ENCODE measurements around the gene OLA1.

The OLA1 gene

DNA sequence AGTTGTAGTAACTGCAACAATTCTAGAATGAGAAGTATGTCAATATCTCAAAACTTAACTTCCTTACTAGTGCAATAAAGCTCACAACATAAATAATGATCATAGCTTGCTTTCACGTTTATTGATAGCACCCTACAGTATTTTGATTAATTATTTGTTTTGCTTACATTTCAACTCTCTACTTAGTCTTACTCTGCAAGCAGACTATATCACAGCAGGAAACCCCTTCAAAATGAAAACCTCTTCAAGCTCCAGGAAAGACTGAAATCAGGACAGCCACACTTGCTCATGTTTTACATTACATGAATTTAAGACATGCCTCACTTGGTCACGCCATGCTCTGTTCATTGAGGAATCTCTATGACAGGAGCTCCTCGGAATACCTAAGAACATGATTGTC, 3.3 kb downstream of the OLA1 start:
- peaks cover 35% of the 10 kb centered on the region for H3K36me3 Mint-ChIP-seq

DNA sequence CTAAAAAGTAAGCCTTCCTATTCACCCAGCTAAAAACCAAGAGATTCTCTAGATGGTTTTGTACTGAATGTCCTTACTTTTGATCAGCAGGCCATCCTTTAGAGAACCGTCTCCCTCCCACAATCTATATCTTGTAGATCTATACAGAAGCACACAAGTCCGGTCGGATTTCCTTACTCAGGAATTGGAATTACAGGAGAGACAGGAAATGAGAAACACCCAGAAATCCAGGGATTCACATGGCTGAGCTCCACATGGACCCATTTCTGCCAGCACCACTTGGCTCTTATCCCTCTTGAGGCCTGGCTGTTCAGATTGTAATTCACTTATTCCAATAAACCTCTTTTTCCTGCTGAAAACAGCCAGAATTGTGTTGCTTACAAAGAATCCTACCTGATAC, 4.5 kb downstream of the OLA1 start:
- Mint-ChIP-seq H3K36me3 (peaks cover 36% of the 10 kb centered on the region), H3K4me3 (no peak overlapping the region), H3K9me3 (no peaks in the 10 kb centered on the region), H3K27ac (no peak overlapping the region), H3K27me3 (no peaks in the 10 kb centered on the region), H3K4me1 (peaks cover 28% of the 10 kb centered on the region)
- DNase-seq = no peak
- CTCF ChIA-PET = no interaction called here

More for the DNA sequence above, 3.3 kb downstream of the OLA1 start:
- H3K9me3 Mint-ChIP-seq = no peaks in the 10 kb centered on the region
- no peak overlapping the region for H3K27ac Mint-ChIP-seq
- DNase-seq = no peak
- no peak overlapping the region for H3K4me3 Mint-ChIP-seq
- CTCF ChIA-PET = no interaction called here
- H3K4me1 Mint-ChIP-seq = peaks cover 33% of the 10 kb centered on the region
- H3K27me3 Mint-ChIP-seq = no peaks in the 10 kb centered on the region

DNA sequence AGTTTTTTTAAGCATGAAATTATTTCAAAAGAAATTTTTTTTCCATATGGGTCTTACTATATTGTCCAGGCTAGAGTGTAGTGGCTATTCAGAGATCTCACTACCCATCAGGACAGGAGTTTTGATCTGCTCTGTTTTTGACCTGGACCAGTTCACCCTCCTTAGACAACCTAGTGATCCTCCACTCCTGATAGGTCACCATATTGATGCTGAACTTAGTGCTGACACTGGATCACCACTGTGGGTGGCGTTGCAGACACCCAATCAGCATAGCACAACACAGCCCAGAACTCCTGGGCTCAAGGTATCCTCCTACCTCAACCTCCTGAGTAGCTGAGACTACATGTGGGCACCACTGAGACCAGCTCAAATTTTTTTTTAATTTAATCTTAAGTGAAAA, 8.2 kb downstream of the OLA1 start:
- DNase-seq = no peak
- CTCF ChIA-PET = no interaction called here
- H3K27me3 Mint-ChIP-seq = no peaks in the 10 kb centered on the region
- no peak overlapping the region for H3K27ac Mint-ChIP-seq
- no peaks in the 10 kb centered on the region for H3K9me3 Mint-ChIP-seq
- H3K4me1 Mint-ChIP-seq = peaks cover 11% of the 10 kb centered on the region
- no peak overlapping the region for H3K4me3 Mint-ChIP-seq
- H3K36me3 Mint-ChIP-seq = peaks cover 31% of the 10 kb centered on the region

DNA sequence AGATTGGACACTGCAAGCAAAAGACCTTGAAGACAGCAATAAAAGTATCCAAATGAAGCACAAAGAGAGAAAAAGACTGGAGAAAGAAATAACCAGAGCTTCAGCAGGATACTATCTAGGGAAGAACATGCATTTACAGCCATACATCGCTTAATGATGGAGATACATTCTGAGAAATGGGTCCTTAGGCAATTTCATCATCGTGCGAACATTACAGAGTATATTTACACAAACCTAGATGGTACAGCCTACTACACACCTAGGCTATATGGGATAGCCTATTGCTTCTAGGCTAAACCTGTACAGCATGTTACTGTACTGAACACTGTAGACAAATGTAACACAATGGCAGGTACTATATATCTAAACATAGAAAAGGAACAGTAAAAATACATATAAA, 11.9 kb downstream of the OLA1 start:
- no peak overlapping the region for H3K4me3 Mint-ChIP-seq
- peaks cover 16% of the 10 kb centered on the region for H3K36me3 Mint-ChIP-seq
- H3K4me1 Mint-ChIP-seq = peaks cover 13% of the 10 kb centered on the region
- no peaks in the 10 kb centered on the region for H3K27me3 Mint-ChIP-seq
- no peak overlapping the region for H3K27ac Mint-ChIP-seq
- no peak for DNase-seq
- CTCF ChIA-PET = interaction anchor here (1.4 kb wide), 1 partner anchor 14 kb away, joined by 3 read pairs; no protein-coding TSS in a partner anchor
- no peaks in the 10 kb centered on the region for H3K9me3 Mint-ChIP-seq

DNA sequence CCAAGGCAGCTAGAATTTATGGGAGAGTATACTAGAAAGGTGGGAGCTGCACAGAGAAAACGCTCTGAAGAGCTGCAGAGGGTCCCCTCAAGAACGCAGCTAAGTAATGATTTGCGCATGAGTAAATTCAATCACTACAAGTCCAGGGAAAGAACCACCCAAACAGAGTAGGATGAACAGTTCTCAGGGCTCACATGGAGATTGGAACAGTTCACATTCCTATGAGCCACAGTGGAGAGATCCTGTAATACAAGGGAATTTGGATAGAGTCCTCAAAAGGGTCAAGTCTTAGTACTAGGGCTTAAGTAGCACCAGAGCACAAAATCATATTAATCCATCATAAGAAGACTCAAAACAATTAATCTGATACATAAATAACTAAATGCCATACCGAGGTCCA, 12.7 kb downstream of the OLA1 start:
- H3K27me3 Mint-ChIP-seq = no peaks in the 10 kb centered on the region
- no peak overlapping the region for H3K27ac Mint-ChIP-seq
- DNase-seq = no peak
- no peak overlapping the region for H3K4me3 Mint-ChIP-seq
- H3K36me3 Mint-ChIP-seq = peaks cover 10% of the 10 kb centered on the region
- H3K4me1 Mint-ChIP-seq = peaks cover 13% of the 10 kb centered on the region
- H3K9me3 Mint-ChIP-seq = no peaks in the 10 kb centered on the region
- CTCF ChIA-PET = interaction anchor here (1.3 kb wide), 1 partner anchor 12 kb away, joined by 3 read pairs; no protein-coding TSS in a partner anchor

DNA sequence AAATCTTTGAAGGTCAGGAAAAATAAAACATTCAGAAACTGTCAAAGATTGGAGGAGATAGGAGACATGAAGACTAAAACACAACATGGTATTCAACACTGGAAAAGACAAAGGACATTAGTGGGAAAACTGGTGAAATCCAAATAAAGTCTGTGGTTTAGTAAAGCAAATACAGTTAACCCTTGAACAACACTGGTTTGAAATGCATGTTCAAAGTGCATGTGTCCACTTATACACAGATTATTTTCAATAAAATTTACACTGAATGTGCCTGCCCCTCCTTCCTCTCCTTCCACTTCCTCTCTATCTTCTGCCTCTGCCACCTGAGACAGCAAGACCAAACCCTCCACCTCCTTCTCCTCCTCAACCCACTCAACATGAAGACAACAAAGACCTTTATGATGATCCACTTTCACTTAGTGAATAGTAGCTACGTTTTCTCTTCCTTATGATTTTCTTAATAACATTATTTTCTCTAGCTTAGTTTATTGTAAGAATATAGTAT, 14.5 kb downstream of the OLA1 start:
- Mint-ChIP-seq H3K4me1 (peaks cover 9% of the 10 kb centered on the region), H3K27me3 (no peaks in the 10 kb centered on the region), H3K4me3 (no peak overlapping the region), H3K36me3 (peaks cover 10% of the 10 kb centered on the region), H3K27ac (no peak overlapping the region), H3K9me3 (no peaks in the 10 kb centered on the region)
- CTCF ChIA-PET = no interaction called here
- no peak for DNase-seq

DNA sequence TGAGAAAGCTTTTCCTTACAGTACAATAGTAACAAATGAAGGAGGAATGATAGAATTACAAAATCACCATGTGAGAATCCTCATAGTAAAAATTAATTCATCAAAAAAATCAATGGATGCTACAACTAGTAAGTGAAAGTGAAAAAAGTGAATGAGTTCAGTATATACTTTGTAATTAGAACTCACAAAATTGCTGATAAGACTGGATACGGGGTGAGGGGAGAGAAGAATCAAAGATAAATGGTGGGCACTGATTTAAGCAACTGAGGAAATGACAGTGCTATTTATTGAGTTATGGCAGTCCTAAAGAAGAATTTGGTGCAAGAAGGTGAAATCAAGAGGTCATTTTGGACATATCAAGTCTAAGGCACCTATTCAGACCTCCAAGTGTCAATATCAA, 20.6 kb downstream of the OLA1 start:
- Mint-ChIP-seq H3K4me3 (no peak overlapping the region), H3K4me1 (no peaks in the 10 kb centered on the region), H3K27ac (no peak overlapping the region), H3K36me3 (peaks cover 30% of the 10 kb centered on the region), H3K9me3 (no peaks in the 10 kb centered on the region), H3K27me3 (no peaks in the 10 kb centered on the region)
- CTCF ChIA-PET = no interaction called here
- no peak for DNase-seq

DNA sequence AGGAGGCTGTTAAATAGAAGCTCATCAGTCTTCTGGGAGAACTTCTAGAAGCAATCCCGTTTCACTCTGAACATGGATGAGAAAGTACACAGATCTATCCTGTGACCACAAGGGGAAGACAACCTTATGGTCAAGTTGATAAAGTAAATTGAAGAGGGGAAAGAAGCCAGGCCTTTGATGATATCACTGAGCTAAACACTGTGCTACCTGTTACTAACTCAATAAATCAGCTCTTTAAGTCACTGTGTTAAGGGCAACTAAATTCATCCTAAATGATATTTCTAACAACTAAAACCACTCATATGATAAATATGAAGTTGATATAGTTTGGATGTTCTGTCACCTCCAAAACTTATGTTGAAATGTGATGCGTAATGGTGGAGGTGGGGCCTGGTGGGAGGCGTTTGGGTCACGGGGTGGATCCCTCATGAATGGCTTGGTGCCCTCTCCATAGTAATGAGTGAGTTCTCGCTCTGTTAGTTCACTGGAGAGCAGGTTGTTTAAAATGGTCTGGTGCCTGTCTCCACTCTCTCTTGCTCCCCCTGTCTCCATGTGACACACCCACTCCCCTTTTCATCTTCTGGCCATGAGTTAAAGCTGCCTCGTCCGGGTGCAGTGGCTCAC, 23.6 kb downstream of the OLA1 start:
- no peaks in the 10 kb centered on the region for H3K27me3 Mint-ChIP-seq
- H3K4me3 Mint-ChIP-seq = no peak overlapping the region
- H3K27ac Mint-ChIP-seq = no peak overlapping the region
- H3K4me1 Mint-ChIP-seq = no peaks in the 10 kb centered on the region
- CTCF ChIA-PET = interaction anchor here (0.6 kb wide), 1 partner anchor 403 kb away, joined by 3 read pairs; no protein-coding TSS in a partner anchor
- H3K9me3 Mint-ChIP-seq = no peaks in the 10 kb centered on the region
- DNase-seq = no peak
- peaks cover 32% of the 10 kb centered on the region for H3K36me3 Mint-ChIP-seq

DNA sequence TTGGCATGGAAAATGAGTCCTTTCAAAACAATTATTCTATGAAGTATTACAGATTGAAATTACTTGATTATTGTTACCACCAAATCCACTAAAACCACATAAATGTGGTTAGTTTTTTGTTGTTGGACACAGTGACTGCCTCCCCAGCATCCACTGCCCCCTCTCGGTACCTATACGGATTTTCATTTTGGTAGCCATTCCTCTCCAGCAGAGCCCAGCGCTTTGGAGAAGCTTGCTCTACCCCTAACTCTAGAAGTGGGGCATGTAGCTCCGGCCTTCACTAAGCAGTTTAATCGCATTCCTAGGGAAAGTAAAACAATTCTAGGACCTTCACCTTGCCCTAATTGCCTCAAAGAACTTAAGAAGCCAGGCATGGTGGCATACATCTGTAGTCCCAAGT, 24.2 kb downstream of the OLA1 start:
- H3K4me3 Mint-ChIP-seq = no peak overlapping the region
- no peak for DNase-seq
- H3K27ac Mint-ChIP-seq = no peak overlapping the region
- CTCF ChIA-PET = interaction anchor here (1.3 kb wide), 1 partner anchor 11 kb away, joined by 3 read pairs; no protein-coding TSS in a partner anchor
- no peaks in the 10 kb centered on the region for H3K4me1 Mint-ChIP-seq
- no peaks in the 10 kb centered on the region for H3K27me3 Mint-ChIP-seq
- H3K36me3 Mint-ChIP-seq = peaks cover 30% of the 10 kb centered on the region
- no peaks in the 10 kb centered on the region for H3K9me3 Mint-ChIP-seq

DNA sequence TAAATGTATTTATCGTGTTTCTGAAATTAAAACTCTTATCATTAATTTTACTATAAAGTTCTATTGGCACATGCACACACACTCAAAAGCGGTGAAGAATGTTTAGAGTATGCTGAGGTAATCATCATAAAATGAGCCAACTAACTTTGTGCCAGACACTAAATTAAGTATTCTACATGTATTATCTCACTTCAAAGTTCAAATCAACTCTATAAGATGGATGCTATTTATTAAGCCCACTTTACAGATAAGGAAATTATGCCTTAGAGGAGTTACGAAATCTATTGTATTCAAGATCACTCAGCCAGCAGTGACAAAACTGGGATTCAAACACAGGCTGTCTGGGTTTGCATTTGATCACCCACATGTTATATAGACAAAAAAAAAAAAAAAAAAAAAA, 24.9 kb downstream of the OLA1 start:
- peaks cover 28% of the 10 kb centered on the region for H3K36me3 Mint-ChIP-seq
- CTCF ChIA-PET = interaction anchor here (1.3 kb wide), 1 partner anchor 11 kb away, joined by 3 read pairs; no protein-coding TSS in a partner anchor
- H3K27ac Mint-ChIP-seq = no peak overlapping the region
- no peak overlapping the region for H3K4me3 Mint-ChIP-seq
- H3K9me3 Mint-ChIP-seq = no peaks in the 10 kb centered on the region
- DNase-seq = no peak
- H3K4me1 Mint-ChIP-seq = no peaks in the 10 kb centered on the region
- no peaks in the 10 kb centered on the region for H3K27me3 Mint-ChIP-seq

DNA sequence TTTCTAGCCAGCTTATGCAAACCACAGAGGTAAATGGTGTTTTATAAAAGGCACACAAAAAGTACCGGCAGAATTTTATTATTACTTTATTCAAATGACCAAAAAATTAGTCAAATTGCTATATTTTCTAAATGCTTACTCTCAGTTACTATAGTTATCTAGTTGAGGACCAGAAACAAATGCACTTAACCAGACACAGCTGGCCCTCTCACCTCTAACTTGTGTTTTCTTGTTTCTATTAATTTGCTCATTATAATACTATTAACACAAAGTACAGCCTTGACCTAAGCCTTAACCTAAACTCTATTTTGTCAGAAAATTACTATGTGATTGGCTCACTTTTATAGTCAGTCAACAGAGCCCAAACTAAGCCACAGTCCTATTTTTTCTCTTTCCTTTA, 26.2 kb downstream of the OLA1 start:
- Mint-ChIP-seq H3K36me3 (peaks cover 22% of the 10 kb centered on the region), H3K4me3 (no peak overlapping the region), H3K4me1 (no peaks in the 10 kb centered on the region), H3K27me3 (no peaks in the 10 kb centered on the region), H3K9me3 (no peaks in the 10 kb centered on the region), H3K27ac (no peak overlapping the region)
- CTCF ChIA-PET = no interaction called here
- no peak for DNase-seq

DNA sequence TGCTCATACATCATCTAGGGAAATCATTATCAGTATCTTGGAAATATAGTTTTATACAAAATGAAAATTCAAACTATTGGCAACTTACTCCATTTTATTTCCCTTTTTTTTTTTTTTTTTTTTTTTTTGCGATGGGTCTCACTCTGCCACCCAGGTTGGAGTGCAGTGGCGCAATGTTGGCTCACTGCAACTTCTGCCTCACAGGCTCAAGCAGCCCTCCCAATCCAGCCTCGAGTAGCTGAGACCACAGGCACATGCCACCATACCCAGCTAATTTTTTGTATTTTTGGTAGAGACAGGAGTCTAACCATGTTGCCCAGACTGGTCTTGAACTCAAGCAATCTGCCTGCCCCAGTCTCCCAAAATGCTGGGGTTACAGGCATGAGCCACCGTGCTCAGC, 29.0 kb downstream of the OLA1 start:
- H3K4me1 Mint-ChIP-seq = no peaks in the 10 kb centered on the region
- peaks cover 8% of the 10 kb centered on the region for H3K36me3 Mint-ChIP-seq
- no peak for DNase-seq
- CTCF ChIA-PET = no interaction called here
- no peaks in the 10 kb centered on the region for H3K27me3 Mint-ChIP-seq
- H3K9me3 Mint-ChIP-seq = no peaks in the 10 kb centered on the region
- H3K4me3 Mint-ChIP-seq = no peak overlapping the region
- no peak overlapping the region for H3K27ac Mint-ChIP-seq

DNA sequence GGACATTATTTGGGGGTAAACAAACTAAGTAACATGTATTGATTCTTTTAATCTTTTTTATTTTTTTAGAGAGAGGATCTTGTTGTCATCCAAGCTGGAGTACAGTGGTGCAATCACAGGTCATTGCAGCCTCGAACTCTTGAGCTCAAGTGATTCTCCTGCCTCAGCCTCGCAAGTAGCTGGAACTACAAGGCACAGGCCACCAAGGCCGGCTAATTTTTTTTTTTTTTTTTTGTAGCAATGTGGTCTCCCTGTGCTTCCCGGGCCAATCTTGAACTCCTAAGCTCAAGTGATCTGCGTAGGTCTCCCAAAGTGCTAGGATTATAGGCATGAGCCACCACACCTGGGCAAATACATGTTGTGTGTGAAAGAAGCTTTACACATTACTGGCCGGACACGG, 29.6 kb downstream of the OLA1 start:
- CTCF ChIA-PET = no interaction called here
- H3K27me3 Mint-ChIP-seq = no peaks in the 10 kb centered on the region
- no peak overlapping the region for H3K4me3 Mint-ChIP-seq
- H3K27ac Mint-ChIP-seq = no peak overlapping the region
- DNase-seq = no peak
- no peaks in the 10 kb centered on the region for H3K9me3 Mint-ChIP-seq
- peaks cover 8% of the 10 kb centered on the region for H3K36me3 Mint-ChIP-seq
- no peaks in the 10 kb centered on the region for H3K4me1 Mint-ChIP-seq

DNA sequence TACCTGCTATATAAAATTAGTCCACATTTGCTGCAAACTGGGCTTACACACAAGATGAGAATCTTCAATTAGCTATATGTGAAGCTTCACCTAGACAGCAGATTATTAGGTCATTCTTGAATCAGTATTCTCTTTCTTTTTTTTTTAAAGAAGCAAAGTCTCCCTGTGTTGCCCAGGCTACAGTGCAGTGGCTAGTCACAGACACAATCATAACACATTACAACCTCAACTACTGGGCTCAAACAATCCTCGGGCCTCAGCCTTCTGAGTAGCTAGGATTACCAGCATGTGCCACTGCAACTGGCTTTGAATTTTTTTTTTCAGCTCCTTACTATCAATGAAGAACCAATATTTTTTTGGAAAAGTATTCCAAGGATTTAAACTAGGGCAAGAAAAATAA, 30.5 kb downstream of the OLA1 start:
- CTCF ChIA-PET = no interaction called here
- Mint-ChIP-seq H3K4me3 (no peak overlapping the region), H3K9me3 (no peaks in the 10 kb centered on the region), H3K27ac (no peak overlapping the region), H3K27me3 (no peaks in the 10 kb centered on the region), H3K36me3 (peaks cover 5% of the 10 kb centered on the region), H3K4me1 (no peaks in the 10 kb centered on the region)
- DNase-seq = no peak

DNA sequence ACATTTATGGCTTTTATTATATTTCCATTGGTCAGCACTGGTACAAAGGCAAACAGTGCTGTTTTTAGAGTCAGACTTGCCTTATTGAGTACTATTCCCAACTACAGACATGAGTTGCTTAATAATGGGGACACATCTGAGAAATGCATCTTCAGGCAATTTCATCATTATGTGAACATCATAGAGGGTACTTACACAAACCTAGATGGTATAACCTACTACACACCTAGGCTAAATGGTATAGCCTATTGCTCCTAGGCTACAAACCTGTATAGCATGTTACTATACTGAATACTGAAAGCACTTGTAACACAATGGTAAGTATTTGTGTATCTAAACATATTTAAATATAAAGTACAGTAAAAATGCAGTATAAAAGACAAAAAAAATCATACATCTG, 36.4 kb downstream of the OLA1 start:
- Mint-ChIP-seq H3K36me3 (no peaks in the 10 kb centered on the region), H3K27me3 (no peaks in the 10 kb centered on the region), H3K4me3 (no peak overlapping the region), H3K4me1 (no peaks in the 10 kb centered on the region), H3K27ac (no peak overlapping the region), H3K9me3 (no peaks in the 10 kb centered on the region)
- DNase-seq = no peak
- CTCF ChIA-PET = no interaction called here

Measured in activated naive CD4-positive, alpha-beta T cell treated with anti-CD3 and anti-CD28 coated beads, Interleukin-2, amount 10 ng/mL, durations not matched to agents 7 days and 5 days (primary cell).